ENCODE results near the gene ABCB9. TPM values are rescaled to one million over a fixed set of nuclear protein-coding genes. Genes with fewer than 3 reads are reported as not detected.
A peak's percentile ranks its signal among the peaks of the same experiment; 100 is the strongest.

The ABCB9 gene
- total and polyA plus RNA-seq, 8 donors = 1.3 to 6.7 (median 3.1) TPM

GRCh38 chr12:122902854-122903692 is 63.2 kb downstream of the ABCB9 start:
- H3K9me3 ChIP-seq = no peaks in the 10 kb centered on the region
- peak overlapping the region in 1 of 4 donors; percentile 37 for H3K27ac ChIP-seq
- no peak for FAIRE-seq
- intact Hi-C loops (cut with DNase I) = no loop called here
- DNase-seq = no peak
- H3K4me1 ChIP-seq = peaks cover 0 to 14% (median 7%) of the 10 kb centered on the region in 3 donors
- peak in 3 of 4 donors; percentile 19 to 41 (median 35) for ATAC-seq
- no peaks in the 10 kb centered on the region for H3K27me3 ChIP-seq
- WGBS, 2 donors = 11 to 19% methylated on average over 10 of the region's 10 CpGs
- no peak overlapping the region for H3K4me3 ChIP-seq
- no peak for TF ChIP-seq CTCF (IDR thresholded peaks at IDR 0.05)
- no peaks in the 10 kb centered on the region for H3K36me3 ChIP-seq

- peak overlapping the region in 1 of 4 donors; percentile 36 for H3K27ac ChIP-seq
Observed at GRCh38 chr12:122899887-122900286, 66.4 kb downstream of the ABCB9 start.

GRCh38 chr12:122896662-122897061 is 69.6 kb downstream of the ABCB9 start:
- ATAC-seq (no peak), DNase-seq (no peak), FAIRE-seq (no peak)
- 93 to 96% methylated on average over 7 of the region's 7 CpGs for WGBS, 2 donors
- peaks cover 18 to 29% (median 24%) of the 10 kb centered on the region in 3 donors for H3K4me1 ChIP-seq
- no peak for TF ChIP-seq CTCF (IDR thresholded peaks at IDR 0.05)
- H3K36me3 ChIP-seq = no peaks in the 10 kb centered on the region
- H3K27me3 ChIP-seq = no peaks in the 10 kb centered on the region
- H3K4me3 ChIP-seq = no peak overlapping the region
- H3K9me3 ChIP-seq = no peaks in the 10 kb centered on the region
- intact Hi-C loops (cut with DNase I) = no loop called here
- H3K27ac ChIP-seq = peak overlapping the region in 3 of 4 donors; percentile 77 to 96 (median 83)

More at GRCh38 chr12:122899887-122900286, 66.4 kb downstream of the ABCB9 start:
- intact Hi-C loops (cut with DNase I) = no loop called here
- Histone ChIP-seq H3K27me3 (no peaks in the 10 kb centered on the region), H3K4me1 (peaks cover 0 to 14% (median 7%) of the 10 kb centered on the region in 3 donors), H3K4me3 (no peak overlapping the region), H3K9me3 (no peaks in the 10 kb centered on the region), H3K36me3 (no peaks in the 10 kb centered on the region)
- no peak for DNase-seq
- WGBS, 2 donors = 92 to 94% methylated on average over 6 of the region's 6 CpGs
- no peak for TF ChIP-seq CTCF (IDR thresholded peaks at IDR 0.05)
- no peak for FAIRE-seq
- no peak for ATAC-seq

GRCh38 chr12:122895704-122896636 is 70.3 kb downstream of the ABCB9 start, which contains the start of gene VPS37B:
TSS of gene VPS37B (minus strand) at chr12:122896124. CDS start at chr12:122896062, 62 bp downstream.
- ATAC-seq (peak; percentile 75 to 85 (median 80)), FAIRE-seq (no peak), DNase-seq (peak; percentile 72 to 95 (median 88))
- Histone ChIP-seq H3K4me1 (peaks cover 23 to 36% (median 31%) of the 10 kb centered on the region in 3 donors), H3K36me3 (no peaks in the 10 kb centered on the region), H3K27me3 (no peaks in the 10 kb centered on the region), H3K9me3 (no peaks in the 10 kb centered on the region), H3K4me3 (peak within 1 kb of the TSS; percentile 51 to 81 (median 72)), H3K27ac (peak within 1 kb of the TSS; percentile 74 to 96 (median 80))
- 7% methylated on average over 81 of the region's 81 CpGs for WGBS, 2 donors
- no peak for TF ChIP-seq CTCF (IDR thresholded peaks at IDR 0.05)
- intact Hi-C loops (cut with DNase I) = no loop called here

Measured in pancreas (tissue), 10 donors.